Rectal smooth muscle tissue (tissue), 1 donor: ENCODE data around the gene VRK2.
"Not testable (repeated sequence)": the region's sequence is repeated elsewhere in the genome, so short reads cannot be mapped to it uniquely, and the experiment has no call there.

ENCODE experiments used
- H3K27ac ChIP-seq: one replicate; pipeline ENCODE4 v1.7.0; 2013; ENCODE audit warnings: low read depth, low read length, inconsistent platforms
- H3K27me3 ChIP-seq: one replicate; pipeline ENCODE4 v1.7.0; 2013; ENCODE audit warnings: low read length; ENCODE audit not compliant: control insufficient read depth, insufficient read depth
- H3K36me3 ChIP-seq: one replicate; pipeline ENCODE4 v1.7.0; 2013; ENCODE audit warnings: low read length; ENCODE audit not compliant: control insufficient read depth, insufficient read depth
- H3K4me1 ChIP-seq: one replicate; pipeline ENCODE4 v1.7.0; 2013; ENCODE audit warnings: low read length; ENCODE audit not compliant: control insufficient read depth, insufficient read depth
- H3K4me3 ChIP-seq: one replicate; pipeline ENCODE4 v1.7.0; 2013; ENCODE audit warnings: low read length
- H3K9ac ChIP-seq: one replicate; pipeline ENCODE4 v1.7.0; 2013; ENCODE audit warnings: low read length

Gene VRK2

DNA sequence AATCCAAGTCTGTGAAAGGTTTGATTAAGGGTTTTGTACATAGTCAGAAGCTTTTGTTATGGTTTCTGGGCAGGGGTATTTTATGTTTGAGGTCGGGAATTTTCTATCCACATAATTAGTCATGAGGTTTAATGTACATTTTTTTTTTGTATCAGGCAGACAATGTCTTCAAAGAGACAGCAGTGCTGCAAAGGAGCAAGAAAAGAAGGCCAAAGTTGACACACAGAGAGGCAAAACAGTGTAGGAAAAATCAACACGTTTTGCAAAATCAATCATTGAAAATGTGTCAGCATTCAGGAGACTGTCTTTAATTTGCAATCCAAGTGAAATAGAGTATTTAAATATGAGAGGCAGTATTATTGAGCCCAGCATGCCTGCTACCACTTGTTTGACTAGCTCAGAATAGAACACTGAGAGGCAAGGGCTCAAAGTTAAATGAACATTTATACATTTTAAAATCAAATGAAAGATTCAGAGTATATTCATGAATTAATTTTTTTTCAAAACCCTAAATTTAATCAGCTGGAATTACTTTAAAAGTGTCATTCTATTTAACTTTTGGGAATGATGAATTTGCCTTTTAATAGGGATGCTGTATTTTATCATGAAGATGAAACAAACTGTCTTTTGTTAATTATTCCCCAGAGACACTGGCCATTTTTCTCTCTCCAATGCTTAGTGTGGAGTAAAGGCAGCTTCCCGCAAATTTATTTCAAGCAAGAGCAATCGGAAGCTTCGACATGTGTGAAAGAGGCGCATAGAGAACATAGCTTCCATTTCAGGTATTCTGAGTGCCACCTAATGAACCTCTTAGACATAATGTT, 11.3 kb downstream of the VRK2 start:
- no peak overlapping the region for H3K4me3 ChIP-seq
- no peaks in the 10 kb centered on the region for H3K36me3 ChIP-seq
- H3K4me1 ChIP-seq, result no peaks in the 10 kb centered on the region
- H3K27ac ChIP-seq, result no peak overlapping the region
- no peak overlapping the region for H3K9ac ChIP-seq
- no peaks in the 10 kb centered on the region for H3K27me3 ChIP-seq

DNA sequence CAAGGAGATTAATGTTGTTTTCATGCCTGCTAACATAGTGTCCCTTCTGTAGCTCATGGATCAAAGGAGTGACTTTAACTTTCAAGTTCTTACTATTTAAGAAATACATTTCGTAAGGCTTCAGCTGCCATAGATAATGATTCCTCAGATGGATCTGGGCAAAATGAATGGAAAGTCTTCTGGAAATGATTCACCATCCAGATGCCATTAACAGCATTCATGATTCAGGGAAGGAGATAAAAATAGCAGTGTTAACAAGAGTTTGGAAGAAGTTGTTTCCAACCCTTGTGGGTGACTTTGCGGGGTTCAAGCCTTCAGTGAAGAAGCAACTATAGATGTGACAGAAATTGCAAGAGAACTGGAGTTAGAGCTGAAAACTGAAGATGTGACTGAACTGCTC, 17.0 kb downstream of the VRK2 start:
- H3K4me3 ChIP-seq, result no peak overlapping the region
- no peaks in the 10 kb centered on the region for H3K36me3 ChIP-seq
- H3K9ac ChIP-seq, result no peak overlapping the region
- no peaks in the 10 kb centered on the region for H3K27me3 ChIP-seq
- H3K4me1 ChIP-seq, result no peaks in the 10 kb centered on the region
- no peak overlapping the region for H3K27ac ChIP-seq

DNA sequence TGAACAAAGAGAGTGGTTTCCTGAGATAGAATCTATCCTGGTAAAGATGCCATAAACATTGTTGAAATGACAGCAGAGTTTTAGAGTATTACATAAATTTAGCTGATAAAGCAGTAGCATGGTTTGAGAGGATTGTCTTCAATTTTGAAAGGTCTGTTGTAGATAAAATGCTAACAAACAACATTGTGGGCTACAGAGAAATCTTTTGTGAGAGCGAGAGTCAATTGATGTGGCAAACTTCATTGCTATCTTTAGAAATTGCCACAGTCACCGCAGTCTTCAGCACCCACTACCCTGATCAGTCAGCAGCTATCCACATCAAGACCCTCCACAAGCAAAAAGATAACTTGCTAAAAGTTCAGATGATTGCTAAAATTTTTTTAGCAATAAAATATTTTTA, 17.5 kb downstream of the VRK2 start:
- H3K4me1 ChIP-seq, result no peaks in the 10 kb centered on the region
- H3K36me3 ChIP-seq, result no peaks in the 10 kb centered on the region
- H3K4me3 ChIP-seq, result no peak overlapping the region
- H3K9ac ChIP-seq, result no peak overlapping the region
- no peak overlapping the region for H3K27ac ChIP-seq
- H3K27me3 ChIP-seq, result no peaks in the 10 kb centered on the region

DNA sequence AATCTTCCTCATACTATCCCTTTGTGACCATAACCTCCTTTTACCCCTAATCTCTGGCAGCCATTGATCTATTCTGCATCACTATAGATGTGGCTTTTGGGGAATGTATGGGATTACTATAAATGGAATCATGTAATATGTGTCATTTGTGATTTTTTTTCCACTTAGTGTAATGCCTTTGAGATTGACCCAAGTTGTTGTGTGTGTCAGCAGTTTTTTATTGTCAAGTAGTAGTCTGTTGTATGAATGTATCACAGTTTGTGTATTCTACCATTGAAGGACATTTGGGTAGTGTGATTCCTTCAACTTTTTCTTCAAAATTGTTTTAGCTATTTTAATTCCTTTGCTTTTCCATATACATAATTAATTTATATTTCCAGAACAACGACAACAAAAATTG, 18.6 kb downstream of the VRK2 start:
- Histone ChIP-seq H3K4me3 (no peak overlapping the region), H3K9ac (no peak overlapping the region), H3K4me1 (no peaks in the 10 kb centered on the region), H3K27me3 (no peaks in the 10 kb centered on the region), H3K36me3 (no peaks in the 10 kb centered on the region), H3K27ac (no peak overlapping the region)

DNA sequence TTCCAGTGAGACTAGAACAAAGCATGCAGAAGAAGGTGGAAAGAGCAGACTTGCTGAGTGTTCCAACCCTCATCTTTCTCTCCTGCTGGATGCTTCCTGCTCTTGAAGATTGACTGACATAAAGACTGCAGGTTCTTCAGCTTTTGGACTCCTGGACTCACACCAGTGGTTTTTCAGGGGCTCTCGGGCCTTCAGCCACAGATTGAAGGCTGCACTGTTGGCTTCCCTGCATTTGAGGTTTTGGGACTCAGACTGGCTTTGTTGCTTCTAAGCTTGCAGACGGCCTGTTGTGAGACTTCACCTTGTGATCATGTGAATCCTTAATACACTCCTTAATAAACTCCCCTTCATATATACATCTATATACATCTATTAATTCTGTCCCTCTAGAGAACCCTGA, 20.4 kb downstream of the VRK2 start:
- no peak overlapping the region for H3K4me3 ChIP-seq
- H3K9ac ChIP-seq, result no peak overlapping the region
- H3K27ac ChIP-seq, result no peak overlapping the region
- H3K4me1 ChIP-seq, result no peaks in the 10 kb centered on the region
- H3K36me3 ChIP-seq, result no peaks in the 10 kb centered on the region
- no peaks in the 10 kb centered on the region for H3K27me3 ChIP-seq

DNA sequence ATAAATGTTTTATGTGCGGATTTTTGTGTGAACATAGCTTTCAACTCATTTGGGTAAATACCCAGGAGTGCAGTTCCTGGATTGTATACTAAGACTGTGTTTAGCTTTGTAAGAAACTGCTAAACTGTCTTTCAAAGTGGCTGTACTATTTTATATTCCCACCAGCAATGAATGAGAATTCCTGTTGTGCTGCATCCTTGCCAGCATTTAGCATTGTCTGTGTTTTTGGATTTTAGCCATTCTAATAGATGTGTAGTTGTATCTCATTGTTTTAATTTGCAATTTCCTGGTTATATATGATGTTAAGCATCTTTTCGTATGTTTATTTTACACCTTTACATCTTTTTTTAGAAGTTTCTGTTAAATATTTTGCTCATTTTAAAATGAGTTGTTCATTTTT, 24.2 kb downstream of the VRK2 start:
- Histone ChIP-seq H3K4me3 (no peak overlapping the region), H3K4me1 (no peaks in the 10 kb centered on the region), H3K27ac (no peak overlapping the region), H3K9ac (no peak overlapping the region), H3K27me3 (no peaks in the 10 kb centered on the region), H3K36me3 (no peaks in the 10 kb centered on the region)

DNA sequence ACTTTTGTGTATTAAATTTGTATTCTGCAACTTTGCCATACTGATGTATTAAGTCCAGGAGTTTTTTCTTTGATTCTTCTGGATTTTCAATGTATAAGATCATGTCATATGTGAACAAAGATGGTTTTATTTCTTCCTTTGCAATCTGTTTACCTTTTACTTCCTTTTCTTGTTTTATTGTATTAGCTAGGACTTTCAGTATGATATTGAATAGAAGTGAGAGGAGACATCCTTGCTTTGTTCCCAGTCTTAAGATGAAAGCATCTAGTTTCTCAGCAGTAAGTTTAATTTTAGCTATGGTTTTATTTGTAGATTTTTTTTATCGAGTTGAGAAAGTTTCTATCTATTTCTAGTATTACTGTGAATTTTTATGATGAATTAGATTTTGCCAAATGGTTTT, 25.5 kb downstream of the VRK2 start:
- H3K4me3 ChIP-seq, result no peak overlapping the region
- H3K27ac ChIP-seq, result no peak overlapping the region
- H3K27me3 ChIP-seq, result no peaks in the 10 kb centered on the region
- no peak overlapping the region for H3K9ac ChIP-seq
- no peaks in the 10 kb centered on the region for H3K36me3 ChIP-seq
- H3K4me1 ChIP-seq, result no peaks in the 10 kb centered on the region

DNA sequence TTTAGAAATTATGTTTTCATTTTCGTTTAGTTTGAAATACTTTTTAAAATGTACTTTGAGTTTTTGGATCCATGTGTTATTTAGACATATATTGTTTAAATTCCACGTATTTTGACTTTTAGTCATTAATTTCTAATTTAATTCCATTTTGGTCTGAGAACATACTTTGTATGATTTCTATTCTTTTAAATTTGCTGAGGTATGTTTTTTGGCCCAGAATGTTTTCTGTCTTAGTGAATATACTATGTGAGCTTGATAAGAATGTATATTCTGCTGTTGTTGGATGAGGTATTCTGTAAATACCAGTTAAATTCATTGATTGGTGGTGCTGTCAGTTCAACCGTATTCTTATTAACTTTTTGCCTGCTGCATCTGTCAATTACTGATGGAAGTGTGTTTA, 26.4 kb downstream of the VRK2 start:
- no peak overlapping the region for H3K9ac ChIP-seq
- H3K27ac ChIP-seq, result no peak overlapping the region
- H3K4me1 ChIP-seq, result no peaks in the 10 kb centered on the region
- no peaks in the 10 kb centered on the region for H3K36me3 ChIP-seq
- H3K4me3 ChIP-seq, result no peak overlapping the region
- H3K27me3 ChIP-seq, result no peaks in the 10 kb centered on the region

DNA sequence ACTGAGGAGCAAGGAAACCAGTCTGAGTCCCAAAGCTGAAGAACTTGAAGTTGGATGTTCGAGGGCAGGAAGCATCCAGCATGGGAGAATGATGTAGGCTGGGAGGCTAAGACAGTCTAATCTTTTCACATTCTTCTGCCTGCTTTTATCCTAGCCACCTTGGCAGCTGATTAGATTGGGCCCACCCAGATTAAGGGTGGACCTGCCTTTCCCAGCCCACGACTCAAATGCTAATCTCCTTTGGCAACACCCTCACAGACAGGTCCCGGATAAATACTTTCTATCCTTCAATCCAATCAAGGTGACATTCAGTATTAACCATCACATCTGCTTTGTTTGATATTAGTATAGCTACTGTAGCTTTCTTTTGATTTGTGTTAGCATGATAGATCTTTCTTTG, 27.1 kb downstream of the VRK2 start:
- no peaks in the 10 kb centered on the region for H3K4me1 ChIP-seq
- no peaks in the 10 kb centered on the region for H3K27me3 ChIP-seq
- H3K9ac ChIP-seq, result no peak overlapping the region
- H3K4me3 ChIP-seq, result no peak overlapping the region
- no peak overlapping the region for H3K27ac ChIP-seq
- no peaks in the 10 kb centered on the region for H3K36me3 ChIP-seq

DNA sequence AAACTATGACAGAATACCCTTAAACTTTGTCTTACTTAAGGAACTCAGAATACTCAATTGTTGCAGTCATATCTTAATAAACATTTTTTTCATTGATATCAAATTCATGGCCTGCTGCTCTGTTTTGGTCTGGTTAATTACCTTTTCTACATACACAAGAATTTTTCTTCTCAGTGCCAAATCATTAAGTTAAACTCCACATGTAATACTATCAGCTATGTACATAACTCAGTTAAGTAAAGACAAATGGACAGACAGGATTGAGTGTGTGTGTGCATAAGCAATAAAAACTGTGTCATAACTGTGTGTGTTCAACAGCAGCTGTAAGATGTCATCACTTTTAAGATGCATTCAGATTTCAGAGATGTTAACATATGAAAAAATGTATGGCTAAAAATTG, 34.4 kb downstream of the VRK2 start:
- no peak overlapping the region for H3K27ac ChIP-seq
- no peaks in the 10 kb centered on the region for H3K4me1 ChIP-seq
- no peak overlapping the region for H3K4me3 ChIP-seq
- H3K27me3 ChIP-seq, result no peaks in the 10 kb centered on the region
- H3K36me3 ChIP-seq, result no peaks in the 10 kb centered on the region
- H3K9ac ChIP-seq, result no peak overlapping the region

DNA sequence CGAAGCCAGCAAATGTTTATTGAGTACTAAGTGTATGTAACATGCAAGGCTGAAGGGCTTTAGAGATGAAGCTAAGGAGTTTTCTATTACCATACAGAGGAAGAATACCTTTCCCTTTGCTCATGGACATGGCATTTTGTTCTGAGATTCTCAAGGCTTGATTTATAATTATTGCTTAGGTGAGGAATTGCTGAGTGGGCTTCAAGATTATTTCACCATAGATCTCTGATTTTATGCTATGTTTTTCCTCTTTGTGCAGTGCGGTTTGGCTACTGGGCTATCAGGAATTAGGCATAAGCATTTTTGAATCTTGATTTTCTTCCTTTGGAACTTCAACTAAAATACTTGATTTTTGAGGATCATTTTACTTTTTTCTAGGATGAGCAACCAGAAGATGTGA, 42.5 kb downstream of the VRK2 start:
- Histone ChIP-seq H3K36me3 (no peaks in the 10 kb centered on the region), H3K4me1 (no peaks in the 10 kb centered on the region), H3K27ac (no peak overlapping the region), H3K4me3 (no peak overlapping the region), H3K9ac (no peak overlapping the region), H3K27me3 (no peaks in the 10 kb centered on the region)

DNA sequence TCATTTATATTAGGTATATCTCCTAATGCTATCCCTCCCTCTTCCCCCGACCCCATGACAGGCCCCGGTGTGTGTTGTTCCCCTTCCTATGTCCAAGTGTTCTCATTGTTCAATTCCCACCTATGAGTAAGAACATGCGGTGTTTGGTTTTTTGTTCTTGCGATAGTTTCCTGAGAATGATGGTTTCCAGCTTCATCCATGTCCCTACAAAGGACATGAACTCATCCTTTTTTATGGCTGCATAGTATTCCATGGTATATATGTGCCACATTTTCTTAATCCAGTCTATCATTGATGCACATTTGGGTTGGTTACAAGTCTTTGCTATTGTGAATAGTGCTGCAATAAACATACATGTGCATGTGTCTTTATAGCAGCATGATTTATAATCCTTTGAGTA, 46.2 kb downstream of the VRK2 start:
- not testable (repeated sequence) for H3K27ac ChIP-seq, H3K36me3 ChIP-seq

DNA sequence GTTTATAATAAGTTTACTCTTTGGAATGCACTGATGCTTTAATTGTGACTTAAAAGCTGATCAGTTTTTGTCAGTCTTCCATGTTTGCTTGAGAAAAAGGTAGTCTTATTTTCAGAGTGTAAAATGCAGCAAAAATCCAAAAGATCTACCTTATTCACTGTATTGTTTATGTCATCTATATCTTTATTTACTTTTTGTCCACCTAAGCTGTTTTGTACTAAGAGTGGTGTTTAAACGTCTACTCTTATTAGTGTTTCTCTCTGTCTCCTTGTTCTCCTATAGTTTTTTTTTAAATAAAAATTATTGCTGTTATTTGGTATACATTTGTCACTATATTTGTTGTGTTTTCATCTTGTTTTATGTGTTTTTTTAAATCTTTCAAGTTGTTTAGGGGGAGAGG, 50.4 kb downstream of the VRK2 start:
- no peaks in the 10 kb centered on the region for H3K27me3 ChIP-seq
- H3K27ac ChIP-seq, result no peak overlapping the region
- H3K36me3 ChIP-seq, result no peaks in the 10 kb centered on the region
- no peak overlapping the region for H3K4me3 ChIP-seq
- H3K9ac ChIP-seq, result no peak overlapping the region
- no peaks in the 10 kb centered on the region for H3K4me1 ChIP-seq

More for the DNA sequence above, 46.2 kb downstream of the VRK2 start:
- H3K4me1 ChIP-seq, H3K27me3 ChIP-seq, H3K9ac ChIP-seq, H3K4me3 ChIP-seq: not testable (repeated sequence)
